HepG2 (cell line): ENCODE results near the gene THSD4. TPM values are rescaled to one million over a fixed set of nuclear protein-coding genes. Genes with fewer than 3 reads are reported as not detected.

Source experiments
- ATAC-seq: fragments of 200-7000 bp; cut with Tn5 transposase; 3 replicates; pipeline ENCODE4 v1.9.1; 2020; ENCODE audit warnings: mild to moderate bottlenecking, moderate library complexity
- BruUV-seq: library from RNA; stranded (reverse); fragments of 400-500 nt; replicated peaks from 2 replicates; lab custom pipeline; 2021; lab: Mats Ljungman, UMichigan
- CTCF ChIA-PET: fragments of 300-600 bp; formaldehyde crosslinking; extraction: SDS; loops from one replicate; lab custom pipeline; 2021; ENCODE audit warnings: low total read pairs, inconsistent platforms, low intra/inter-chr PET ratio; lab: Yijun Ruan, JAX
- POLR2A ChIA-PET: fragments of 350-600 bp; sonication (Branson Sonifier 250); formaldehyde crosslinking; loops from one replicate; lab custom pipeline; 2020; ENCODE audit warnings: antibody characterized with exemption, inconsistent platforms; lab: Yijun Ruan, JAX
- DNase-seq: peaks from one replicate; pipeline ENCODE4 v3.0.0-alpha.2; 2015; ENCODE audit warnings: low spot score
- FAIRE-seq: peaks from 3 replicates; lab custom pipeline; 2011; peaks lifted over from hg19 to GRCh38; lab: Jason Lieb, UNC
- H2AFZ ChIP-seq: one replicate; pipeline ENCODE4 v1.6.1; 2011; ENCODE audit warnings: low read length, inconsistent platforms
- H3K27ac ChIP-seq: fragments of 300-600 bp; 3 replicates; pipeline ENCODE4 v1.8.0; 2011; ENCODE audit warnings: mixed run types, mild to moderate bottlenecking, mixed read lengths, low read length, inconsistent platforms; ENCODE audit not compliant: insufficient read depth; ENCODE audit errors: extremely low read length
- H3K27me3 ChIP-seq, 2 experiments: fragments of 200-600 bp in 1 of 2; 2 replicates in 1 of 2; 3 replicates in 1 of 2; pipeline versions ENCODE4 v1.6.0 to v1.8.0; 2011; ENCODE audit warnings: low read length in 2 of 2, mild to moderate bottlenecking in 2 of 2, moderate library complexity in 2 of 2, inconsistent platforms in 1 of 2; ENCODE audit not compliant: insufficient read depth in 2 of 2, control insufficient read depth in 1 of 2
- H3K36me3 ChIP-seq, 2 experiments: fragments of 200-600 bp in 1 of 2; replicated peaks in 1 of 2; 2 replicates in 1 of 2; 3 replicates in 1 of 2; pipeline versions ENCODE4 v1.5.1 to v1.8.0; 2011; ENCODE audit warnings: low read length in 2 of 2, inconsistent platforms in 1 of 2; ENCODE audit not compliant: insufficient read depth in 2 of 2, control insufficient read depth in 1 of 2
- H3K4me1 ChIP-seq: 2 replicates; pipeline ENCODE4 v1.5.1; 2012; ENCODE audit warnings: low read length, inconsistent platforms; ENCODE audit not compliant: insufficient read depth
- H3K4me2 ChIP-seq: 2 replicates; pipeline ENCODE4 v1.6.0; 2011; ENCODE audit warnings: low read depth, low read length, inconsistent platforms
- H3K4me3 ChIP-seq, 3 experiments: fragments of 200-600 bp in 1 of 3; sonication (generic), shearing (Covaris generic) in 1 of 3; replicated peaks in 1 of 3; 2 replicates each; pipeline ENCODE4 v1.5.1; 2011 to 2016; ENCODE audit warnings: low read length in 3 of 3, inconsistent platforms in 2 of 3, low read depth in 2 of 3, mild to moderate bottlenecking in 2 of 3, control low read depth in 1 of 3, mixed read lengths in 1 of 3; ENCODE audit not compliant: insufficient read depth in 1 of 3
- H3K79me2 ChIP-seq: one replicate; pipeline ENCODE4 v1.6.1; 2011; ENCODE audit warnings: low read length, inconsistent platforms; ENCODE audit not compliant: insufficient read depth
- H3K9ac ChIP-seq: 2 replicates; pipeline ENCODE4 v1.6.0; 2011; ENCODE audit warnings: mild to moderate bottlenecking, low read depth, low read length, inconsistent platforms; ENCODE audit not compliant: insufficient read depth
- H3K9me3 ChIP-seq: 2 replicates; pipeline ENCODE4 v1.5.1; 2012; ENCODE audit warnings: mild to moderate bottlenecking, low read length
- H4K20me1 ChIP-seq: 2 replicates; pipeline ENCODE4 v1.6.0; 2011; ENCODE audit warnings: inconsistent platforms, mild to moderate bottlenecking, low read length, moderate library complexity; ENCODE audit not compliant: insufficient read depth
- ARHGAP35 ChIP-seq: sonication (generic); formaldehyde crosslinking; IDR thresholded peaks from 2 replicates; pipeline ENCODE4 v1.9.0; 2022; ENCODE audit warnings: mild to moderate bottlenecking, inconsistent platforms, moderate library complexity, missing genetic modification reagents, borderline replicate concordance
- MAF1 ChIP-seq: sonication (generic); formaldehyde crosslinking; IDR thresholded peaks from 2 replicates; pipeline ENCODE4 v1.5.0; 2020; ENCODE audit warnings: missing genetic modification reagents, borderline replicate concordance
- MEIS1 ChIP-seq: sonication (generic); formaldehyde crosslinking; IDR thresholded peaks from 2 replicates; pipeline ENCODE4 v1.9.0; 2021; ENCODE audit warnings: mild to moderate bottlenecking, missing genetic modification reagents, moderate library complexity, borderline replicate concordance
- NONO ChIP-seq, 2 experiments: fragments of 450-650 bp in 1 of 2; sonication (generic) in 1 of 2; formaldehyde crosslinking in 1 of 2; IDR thresholded peaks in 1 of 2; conservative IDR thresholded peaks in 1 of 2; 2 replicates each; pipeline versions ENCODE4 v1.6.1 to v1.8.0; 2017 to 2022; ENCODE audit warnings: mild to moderate bottlenecking in 1 of 2, missing genetic modification reagents in 1 of 2, moderate library complexity in 1 of 2
- RAD51 ChIP-seq: fragments of 450-650 bp; IDR thresholded peaks from 2 replicates; pipeline ENCODE4 v1.6.1; 2016; ENCODE audit warnings: borderline replicate concordance
- RBM22 ChIP-seq: fragments of 200-400 bp; formaldehyde crosslinking; optimal IDR thresholded peaks from 2 replicates; pipeline ENCODE3; 2017; ENCODE audit warnings: mild to moderate bottlenecking, low read length, moderate library complexity
- SOX13 ChIP-seq, 3 experiments: fragments of 450-650 bp in 1 of 3; sonication (generic) in 1 of 3; formaldehyde crosslinking in 1 of 3; IDR thresholded peaks in 2 of 3; conservative IDR thresholded peaks in 1 of 3; 2 replicates each; pipeline versions ENCODE4 v1.5.0 to v1.6.1; 2016 to 2020; ENCODE audit warnings: antibody characterized with exemption in 1 of 3, mild to moderate bottlenecking in 1 of 3, missing compliant biosample characterization in 1 of 3, missing genetic modification reagents in 1 of 3, moderate library complexity in 1 of 3
- TBX2 ChIP-seq: sonication (generic); formaldehyde crosslinking; IDR thresholded peaks from 2 replicates; pipeline ENCODE4 v1.5.0; 2020; ENCODE audit warnings: missing genetic modification reagents, mild to moderate bottlenecking, borderline replicate concordance
- WGBS: methylation state at CpG from one replicate; pipeline ENCODE4 v1.1.6; 2017; ENCODE audit warnings: low lambda C conversion rate; 5-methylcytosine and 5-hydroxymethylcytosine counted together
- in situ Hi-C: cut with HindIII; loops from 2 replicates; pipeline ENCODE4 v1.10.0; 2017; ENCODE audit warnings: low pct_unique_long_range_greater_than_20kb; ENCODE audit not compliant: extremely low pct_ligation_motif_present
- intact Hi-C: fragments of 100-400 bp; cut with micrococcal nuclease; formaldehyde crosslinking; loops from one replicate; pipeline ENCODE4 v1.10.0; 2022; ENCODE audit not compliant: unreplicated experiment
- polyA plus RNA-seq, 8 experiments: library from polyadenylated mRNA; depleted of rRNA in 3 of 8; stranded (reverse) in 7 of 8; unstranded in 1 of 8; fragments of >200 nt; fragmentation: Illumina TruSeq in 4 of 8; extraction: Trizol in 4 of 8; gene quantifications; 2 replicates each; pipeline versions ENCODE4 v1.2.1 to v1.2.3, GENCODE V29; 2011 to 2016; ENCODE audit warnings: low read depth in 4 of 8, missing spikeins in 1 of 8, mixed read lengths in 1 of 8; ENCODE audit not compliant: insufficient read depth in 1 of 8
- total RNA-seq, 5 experiments: library from RNA; depleted of rRNA; stranded (reverse); fragments of >200 nt; fragmentation: Illumina TruSeq; extraction: Trizol; gene quantifications; 2 replicates each; pipeline ENCODE4 v1.2.3, GENCODE V29; 2016; ENCODE audit warnings: low read depth in 1 of 5
- TF ChIP-seq, protein P1 (sequence below): IDR thresholded peaks from 2 replicates; pipeline ENCODE4 v1.6.1; 2016; ENCODE audit warnings: missing biosample characterization, missing genetic modification reagents, low read depth
- TF ChIP-seq, protein P2 (sequence below): sonication (generic); formaldehyde crosslinking; IDR thresholded peaks from 2 replicates; pipeline ENCODE4 v1.8.1; 2023; ENCODE audit warnings: mild to moderate bottlenecking, missing genetic modification reagents

The THSD4 gene
- total and polyA plus RNA-seq, 2 of the 13 experiments (the other 11 are each of a cell fraction or from before 2014, with no cell fraction given): 0.07 to 0.21 TPM

DNA sequence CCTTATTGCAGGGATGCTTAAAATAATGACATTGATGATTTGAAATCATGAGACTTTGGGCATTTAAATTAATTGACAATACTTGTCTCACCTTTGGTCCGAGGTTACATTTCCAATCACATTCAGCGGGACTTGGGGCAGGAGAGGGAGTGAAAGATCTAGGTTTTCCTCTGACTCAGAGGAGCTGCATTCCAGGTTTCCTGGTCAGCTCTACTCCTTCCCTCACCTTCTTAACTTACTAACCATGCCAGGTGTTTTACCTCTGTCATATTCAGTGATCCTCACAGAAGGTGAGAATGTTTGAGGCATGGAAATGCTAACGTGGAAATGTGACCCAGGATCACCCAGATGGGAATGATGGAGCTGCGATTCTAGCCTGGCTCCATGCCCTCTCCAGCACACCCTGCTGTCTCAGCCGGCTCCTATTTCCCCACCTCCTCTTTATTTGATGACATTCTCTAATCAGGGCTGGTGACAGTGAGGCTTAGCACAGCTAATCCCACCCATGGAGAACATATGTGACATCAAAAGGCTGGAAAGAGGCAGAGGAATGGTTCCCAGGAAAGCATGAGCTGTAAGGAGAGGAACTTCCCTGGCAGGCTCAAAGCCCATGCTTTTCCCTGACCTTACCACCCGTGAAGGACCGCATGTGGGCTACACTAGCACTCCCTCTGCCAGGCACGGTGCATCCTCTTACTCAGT lies 38.7 kb downstream of the THSD4 start:
- DNase-seq: no peak
- in situ Hi-C loops (no loop called here), intact Hi-C loops (no loop called here)
- Histone ChIP-seq H3K4me2 (no peak overlapping the region), H3K27me3 (peaks cover 0 to 6% of the 10 kb centered on the region in 2 experiments; a peak in 1 of 5 replicates), H3K27ac (no peak overlapping the region), H4K20me1 (no peaks in the 10 kb centered on the region), H3K9me3 (no peaks in the 10 kb centered on the region), H3K36me3 (no peaks in the 10 kb centered on the region), H3K79me2 (no peaks in the 10 kb centered on the region), H3K4me1 (no peaks in the 10 kb centered on the region), H3K9ac (no peak overlapping the region), H2AFZ (no peak overlapping the region), H3K4me3 (no peak overlapping the region)
- ATAC-seq: no peak
- no TSS peak for BruUV-seq
- ChIA-PET POLR2A (no interaction called here), CTCF (no interaction called here)
- TF ChIP-seq ARHGAP35 (CRISPR knock-in tag) (no peak), NONO (IDR thresholded peaks at IDR 0.05) (no peak), NONO (CRISPR knock-in tag; conservative IDR thresholded peaks at IDR 0.05) (no peak), MEIS1 (CRISPR knock-in tag) (no peak), TBX2 (no peak), SOX13 (IDR thresholded peaks at IDR 0.05) (no peak), SOX13 (CRISPR knock-in tag; conservative IDR thresholded peaks at IDR 0.05 in 1 of 2, IDR thresholded peaks at IDR 0.05 in 1 of 2) (no peak), MAF1 (CRISPR knock-in tag) (no peak), RAD51 (no peak), RBM22 (no peak)
- TF ChIP-seq, protein P1, sequence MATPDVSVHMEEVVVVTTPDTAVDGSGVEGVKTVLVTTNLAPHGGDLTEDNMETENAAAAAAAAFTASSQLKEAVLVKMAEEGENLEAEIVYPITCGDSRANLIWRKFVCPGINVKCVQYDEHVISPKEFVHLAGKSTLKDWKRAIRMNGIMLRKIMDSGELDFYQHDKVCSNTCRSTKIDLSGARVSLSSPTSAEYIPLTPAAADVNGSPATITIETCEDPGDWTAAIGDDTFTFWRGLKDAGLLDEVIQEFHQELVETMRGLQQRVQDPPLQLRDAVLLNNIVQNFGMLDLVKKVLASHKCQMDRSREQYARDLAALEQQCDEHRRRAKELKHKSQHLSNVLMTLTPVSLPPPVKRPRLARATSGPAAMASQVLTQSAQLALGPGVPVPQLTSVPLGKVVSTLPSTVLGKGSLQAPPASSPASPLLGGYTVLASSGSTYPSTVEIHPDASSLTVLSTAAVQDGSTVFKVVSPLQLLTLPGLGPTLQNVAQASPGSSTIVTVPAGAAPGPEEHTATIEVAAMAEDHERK (CRISPR knock-in tag): no peak
- TF ChIP-seq, protein P2, sequence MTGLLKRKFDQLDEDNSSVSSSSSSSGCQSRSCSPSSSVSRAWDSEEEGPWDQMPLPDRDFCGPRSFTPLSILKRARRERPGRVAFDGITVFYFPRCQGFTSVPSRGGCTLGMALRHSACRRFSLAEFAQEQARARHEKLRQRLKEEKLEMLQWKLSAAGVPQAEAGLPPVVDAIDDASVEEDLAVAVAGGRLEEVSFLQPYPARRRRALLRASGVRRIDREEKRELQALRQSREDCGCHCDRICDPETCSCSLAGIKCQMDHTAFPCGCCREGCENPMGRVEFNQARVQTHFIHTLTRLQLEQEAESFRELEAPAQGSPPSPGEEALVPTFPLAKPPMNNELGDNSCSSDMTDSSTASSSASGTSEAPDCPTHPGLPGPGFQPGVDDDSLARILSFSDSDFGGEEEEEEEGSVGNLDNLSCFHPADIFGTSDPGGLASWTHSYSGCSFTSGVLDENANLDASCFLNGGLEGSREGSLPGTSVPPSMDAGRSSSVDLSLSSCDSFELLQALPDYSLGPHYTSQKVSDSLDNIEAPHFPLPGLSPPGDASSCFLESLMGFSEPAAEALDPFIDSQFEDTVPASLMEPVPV (CRISPR knock-in tag): no peak
- FAIRE-seq: no peak
- 36% methylated on average over 8 of the region's 8 CpGs for WGBS
